NCI-H82 treated with DMSO at 0.1 percent for 48 hours (cell line): ENCODE results near the gene ZNF385C.
A peak's percentile ranks its signal among the peaks of the same experiment; 100 is the strongest.

Source experiments
- DNase-seq: peaks from one replicate; lab custom pipeline; 2025; ENCODE audit not compliant: unreplicated experiment; lab: John Stamatoyannopoulos, UW

The ZNF385C gene

DNA sequence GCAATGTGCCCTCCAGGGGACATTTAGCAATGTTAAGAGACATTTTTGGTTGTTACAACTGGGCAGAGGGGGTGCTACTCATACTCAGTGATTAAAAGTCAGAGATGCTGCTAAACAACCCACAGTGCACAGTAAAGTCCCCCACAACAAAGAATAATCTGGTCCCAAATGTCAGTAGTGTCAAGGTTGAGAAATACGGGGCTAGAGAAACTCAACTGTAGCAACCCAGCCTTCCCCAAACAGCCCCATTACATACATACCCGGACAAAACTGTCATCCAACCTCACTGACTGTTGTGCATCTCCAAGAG is 101.5 kb downstream of the ZNF385C start:
- no peak for DNase-seq

DNA sequence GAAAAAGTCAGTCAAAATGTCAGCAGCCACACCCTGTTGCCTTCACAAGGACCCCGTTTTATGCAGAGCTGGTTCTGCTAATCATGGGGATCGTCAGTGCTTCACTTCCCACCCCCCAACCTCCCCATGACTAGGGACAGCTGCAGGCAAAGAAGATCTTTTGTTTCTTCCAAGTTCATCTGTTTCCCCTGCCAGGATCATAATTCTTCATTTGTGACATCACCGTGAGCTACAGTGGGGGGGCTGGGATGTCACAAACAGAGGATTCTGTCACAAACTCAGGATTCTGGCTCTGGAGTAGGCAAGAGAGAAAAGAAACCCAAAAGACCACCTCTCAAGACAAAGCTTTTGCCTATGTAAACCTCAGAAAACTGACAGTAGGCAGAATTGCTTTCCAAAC is 105.7 kb downstream of the ZNF385C start:
- no peak for DNase-seq

DNA sequence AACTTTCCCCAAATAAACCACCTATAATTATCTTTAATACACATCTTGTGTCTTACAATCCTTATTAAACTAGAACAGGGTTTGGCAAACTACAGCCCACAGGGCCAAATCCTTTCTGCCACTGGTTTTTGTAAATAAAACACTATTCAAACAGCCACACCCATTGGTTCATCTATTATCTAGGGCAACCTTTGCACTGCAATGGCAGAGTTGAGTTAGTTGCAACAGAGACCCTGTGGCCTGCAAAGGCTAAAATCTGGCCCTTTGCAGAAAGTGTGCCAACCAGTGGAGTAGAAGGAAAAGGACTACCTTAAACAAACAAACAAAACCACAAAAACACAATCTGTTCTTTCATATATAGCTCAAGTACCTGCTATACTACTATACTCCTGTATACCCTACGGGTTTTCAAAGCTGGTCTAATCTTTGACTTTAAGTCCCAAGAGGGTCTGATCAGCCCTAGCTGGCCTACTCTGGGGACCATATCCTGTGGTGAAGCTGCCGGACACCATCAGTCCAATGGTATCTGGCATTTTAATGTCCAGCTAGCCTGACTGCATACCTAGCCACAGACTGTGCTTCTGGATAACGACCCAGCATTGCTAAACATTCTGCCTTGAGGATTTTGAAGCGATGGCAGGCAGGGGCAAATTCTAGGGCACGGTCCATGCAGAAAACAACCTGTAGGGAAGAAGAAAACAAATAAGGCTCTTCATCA is 108.4 kb downstream of the ZNF385C start:
- no peak for DNase-seq

DNA sequence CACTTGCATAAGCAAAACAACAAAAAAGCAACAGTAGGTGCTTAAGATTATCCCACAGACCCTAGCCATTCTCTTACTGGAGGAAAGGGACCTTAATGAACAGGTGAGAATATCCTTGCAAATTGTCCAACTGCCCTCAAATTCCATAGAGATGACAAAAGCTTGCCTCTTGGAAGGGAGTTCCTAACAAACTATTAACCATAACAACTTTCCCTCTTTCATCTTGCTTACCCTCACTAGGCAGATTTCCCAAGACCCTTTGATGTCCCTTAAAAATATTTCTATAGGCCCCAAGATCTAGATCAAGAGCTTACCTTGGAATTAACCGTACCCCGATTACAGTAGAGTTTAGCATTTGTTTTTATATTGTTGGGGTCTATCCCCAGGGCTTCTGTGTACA is 109.9 kb downstream of the ZNF385C start:
- no peak for DNase-seq

DNA sequence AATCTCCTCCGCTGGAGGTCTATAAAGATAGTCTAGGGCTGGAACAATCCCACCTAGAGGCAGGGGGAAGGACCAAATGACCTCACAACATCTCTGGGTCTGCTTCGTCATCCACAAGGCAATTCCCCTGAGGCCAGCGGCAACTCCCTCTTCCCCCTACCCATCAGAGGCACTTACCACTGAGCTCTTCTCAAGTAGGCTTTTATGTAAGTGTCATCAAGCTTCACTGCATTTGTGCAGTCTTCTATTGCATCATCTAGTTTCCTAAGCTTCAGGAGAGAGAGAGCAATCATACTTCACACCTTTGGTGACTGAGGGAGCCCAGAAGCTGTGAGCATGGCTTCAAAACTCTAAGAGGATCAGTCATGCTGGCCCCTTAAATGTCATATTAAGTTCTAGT is 110.6 kb downstream of the ZNF385C start:
- DNase-seq: no peak

DNA sequence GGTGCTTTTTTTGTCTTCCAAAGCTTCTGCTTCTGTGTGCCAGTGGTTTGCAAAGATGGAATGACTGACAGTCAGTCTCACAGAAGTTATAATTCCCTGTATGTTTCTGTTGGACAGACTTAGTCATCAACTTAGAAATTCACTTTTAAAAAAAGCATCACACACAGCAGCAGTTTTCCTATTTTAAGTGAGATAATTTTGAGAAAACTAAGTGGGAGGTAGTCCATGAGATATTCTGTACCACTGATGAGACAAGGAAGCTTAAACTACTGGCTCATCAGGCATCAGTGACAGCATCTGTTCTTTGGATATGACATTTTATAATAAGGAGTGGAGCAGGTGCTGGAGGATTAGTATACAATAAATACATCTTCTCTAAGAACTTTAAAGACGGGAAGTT is 111.6 kb downstream of the ZNF385C start:
- peak; percentile 9 for DNase-seq

DNA sequence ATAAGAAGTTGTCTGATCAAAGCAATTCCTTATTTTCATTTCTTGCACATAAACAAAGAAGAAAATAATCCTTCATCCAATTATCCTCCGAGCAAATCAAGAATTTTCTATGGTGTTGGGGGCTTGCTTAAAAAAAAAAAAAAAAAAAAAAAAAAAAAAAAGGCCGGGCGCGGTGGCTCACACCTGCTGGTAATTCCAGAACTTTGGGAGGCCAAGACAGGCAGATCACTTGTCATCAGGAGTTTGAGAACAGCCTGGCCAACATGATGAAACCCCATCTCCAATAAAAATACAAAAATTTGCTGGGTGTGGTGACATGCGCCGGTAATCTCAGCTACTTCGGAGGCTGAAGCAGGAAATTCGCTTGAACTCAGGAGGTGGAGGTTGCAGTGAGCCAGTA is 112.4 kb downstream of the ZNF385C start:
- DNase-seq: no peak

DNA sequence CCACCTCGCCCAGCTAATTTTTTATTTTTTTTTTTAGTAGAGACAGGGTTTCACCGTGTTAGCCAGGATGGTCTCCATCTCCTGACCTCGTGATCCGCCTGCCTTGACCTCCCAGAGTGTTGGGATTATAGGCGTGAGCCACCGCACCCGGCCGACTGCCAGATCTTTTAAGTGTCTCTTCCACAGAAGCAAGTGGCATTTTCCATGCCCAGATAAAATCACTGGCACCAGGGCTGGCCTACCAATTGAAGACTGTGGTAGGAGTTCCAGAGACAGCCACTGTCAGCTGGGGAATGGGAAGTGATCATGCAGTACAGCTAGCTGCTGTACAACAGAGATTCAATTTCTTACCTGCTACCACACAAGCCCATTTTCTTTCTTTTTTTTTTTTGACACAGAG is 113.8 kb downstream of the ZNF385C start:
- DNase-seq: no peak

DNA sequence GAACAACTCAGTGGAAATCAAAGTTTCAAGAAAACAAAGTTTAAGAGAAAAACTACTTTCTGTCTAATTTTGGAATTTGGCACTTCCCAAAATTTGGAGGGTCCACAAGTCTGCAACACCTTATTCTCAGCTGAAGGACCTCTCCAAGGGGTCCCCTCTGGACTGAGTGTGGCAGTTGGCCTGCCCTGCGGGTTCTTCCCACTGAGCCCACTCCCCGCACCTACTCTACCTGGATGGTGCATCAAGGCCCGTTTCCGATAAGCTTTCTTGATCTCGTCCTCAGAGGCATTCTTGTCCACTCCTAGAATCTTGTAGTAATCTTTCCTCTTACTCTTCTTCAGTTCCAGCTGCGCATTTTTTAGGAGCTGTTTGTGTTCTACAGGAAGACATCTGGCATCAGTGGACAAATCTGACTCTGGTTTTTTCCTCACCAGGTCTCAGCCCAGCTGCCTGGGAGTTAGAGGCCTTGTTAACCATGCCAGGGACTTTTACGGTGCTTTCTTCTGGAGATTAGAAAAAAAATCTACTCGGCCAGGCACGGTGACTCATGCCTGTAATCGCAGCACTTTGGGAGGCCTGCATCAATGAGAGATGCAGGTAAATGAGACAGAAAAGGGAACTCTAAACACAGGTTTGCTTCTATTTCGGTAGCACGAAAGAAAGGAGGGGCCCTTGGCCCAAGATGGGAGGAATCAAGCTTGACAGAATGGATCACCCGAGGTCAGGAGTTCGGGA is 116.1 kb downstream of the ZNF385C start:
- no peak for DNase-seq

DNA sequence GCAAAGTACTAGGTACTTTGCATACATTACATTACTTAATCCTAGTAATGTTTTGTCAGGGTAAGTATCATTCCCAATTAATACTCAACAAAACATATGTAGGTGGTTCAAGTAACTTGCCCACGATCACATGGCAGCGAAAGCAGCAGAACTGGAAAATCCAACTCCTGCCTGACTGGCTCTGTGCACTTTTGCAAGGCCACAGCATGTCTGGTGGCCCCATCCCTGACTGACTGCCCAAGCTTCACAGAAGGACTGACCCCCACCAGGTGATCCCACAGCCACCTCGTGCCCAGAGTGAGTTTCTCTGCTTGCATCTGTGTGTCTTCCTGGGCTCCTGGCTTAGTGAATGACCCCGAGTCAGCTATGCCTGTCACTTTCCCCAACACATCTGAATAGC is 120.3 kb downstream of the ZNF385C start:
- no peak for DNase-seq

DNA sequence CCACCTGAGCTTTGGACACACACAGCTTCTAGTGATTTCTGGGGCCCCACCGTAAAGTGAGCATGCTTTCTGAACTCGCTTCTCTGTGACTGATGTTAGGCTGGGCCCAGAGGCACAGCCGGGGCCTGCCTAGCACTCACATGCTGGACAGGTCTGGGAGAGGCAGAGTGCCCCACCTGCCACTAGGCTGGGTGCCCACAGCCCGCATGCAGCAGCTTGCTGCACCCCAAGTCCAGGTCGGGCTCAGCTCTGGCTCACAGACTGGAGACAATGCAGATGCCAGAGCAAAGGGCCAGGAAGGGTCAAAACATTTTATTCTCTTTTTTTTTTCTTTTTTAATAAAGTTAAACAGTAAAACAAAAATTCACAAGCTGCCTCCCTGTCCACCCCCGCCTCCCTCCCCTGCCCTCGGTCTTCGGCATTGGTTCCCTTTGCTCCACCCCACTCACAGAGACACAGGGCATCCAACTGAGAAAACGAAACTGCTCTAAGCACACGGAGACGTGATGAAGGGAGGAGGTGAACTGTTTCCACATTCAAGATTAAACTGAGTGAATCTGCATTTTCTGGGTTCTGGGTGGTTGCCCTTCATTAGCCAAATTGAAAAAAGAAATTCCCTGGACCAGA is 122.0 kb downstream of the ZNF385C start:
- no peak for DNase-seq
